Stimulated activated CD8-positive, alpha-beta memory T cell treated with anti-CD3 and anti-CD28 coated beads, Interleukin-15, amount 100 ng/mL, for 4 hours (primary cell): ENCODE measurements around the gene HRH3.

Experiments used
- DNase-seq, 2 donors: peaks; one replicate each; pipeline ENCODE4 v3.0.0-alpha.2; 2020; ENCODE audit warnings: low read depth in 2 of 2

The HRH3 gene

GRCh38 chr20:62175711-62176110 lies 44.4 kb downstream of the HRH3 start:
- no peak for DNase-seq

DNA sequence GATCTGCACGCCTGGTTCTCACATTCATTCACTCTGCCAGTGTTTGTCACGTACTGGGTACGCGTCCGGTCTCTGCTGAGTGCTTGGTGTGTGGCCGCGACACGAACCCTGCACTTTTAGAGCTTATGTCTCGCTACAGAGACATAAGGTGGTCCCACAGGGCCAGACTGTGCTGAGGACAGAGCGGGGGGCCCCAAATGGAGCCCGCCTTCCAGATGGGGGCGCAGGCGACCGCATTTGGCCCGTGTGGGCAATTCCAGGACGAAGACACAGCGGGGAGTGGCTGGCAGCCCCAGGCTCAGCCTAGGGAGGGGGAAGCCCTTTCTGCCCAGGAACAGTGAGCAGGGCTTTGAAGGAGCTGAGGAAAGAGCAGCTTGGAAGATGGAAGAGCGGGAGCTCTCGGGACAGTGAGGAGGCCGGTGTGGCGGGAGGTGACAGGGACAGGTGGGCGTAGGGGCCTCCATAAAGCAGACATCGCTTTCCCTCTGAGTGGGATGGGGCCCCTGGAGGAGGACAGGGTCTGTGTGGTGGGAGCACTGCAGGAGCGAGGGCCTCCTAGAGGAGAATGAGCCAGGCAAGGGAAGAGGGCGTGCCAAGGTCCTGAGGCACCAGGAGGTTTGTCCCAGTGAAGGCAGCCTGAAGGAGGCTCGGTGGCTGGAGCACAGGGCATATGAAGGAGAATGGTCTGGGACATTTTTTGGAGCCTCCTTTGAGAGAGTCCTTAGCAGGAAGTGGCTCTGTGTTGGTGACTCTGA lies 45.0 kb downstream of the HRH3 start:
- no peak for DNase-seq

- DNase-seq, result no peak
Observed at GRCh38 chr20:62174021-62174804, 45.9 kb downstream of the HRH3 start.

- no peak for DNase-seq
Observed at GRCh38 chr20:62172666-62173065, 47.4 kb downstream of the HRH3 start.

GRCh38 chr20:62171245-62171644 lies 48.8 kb downstream of the HRH3 start:
- DNase-seq, result no peak

DNA sequence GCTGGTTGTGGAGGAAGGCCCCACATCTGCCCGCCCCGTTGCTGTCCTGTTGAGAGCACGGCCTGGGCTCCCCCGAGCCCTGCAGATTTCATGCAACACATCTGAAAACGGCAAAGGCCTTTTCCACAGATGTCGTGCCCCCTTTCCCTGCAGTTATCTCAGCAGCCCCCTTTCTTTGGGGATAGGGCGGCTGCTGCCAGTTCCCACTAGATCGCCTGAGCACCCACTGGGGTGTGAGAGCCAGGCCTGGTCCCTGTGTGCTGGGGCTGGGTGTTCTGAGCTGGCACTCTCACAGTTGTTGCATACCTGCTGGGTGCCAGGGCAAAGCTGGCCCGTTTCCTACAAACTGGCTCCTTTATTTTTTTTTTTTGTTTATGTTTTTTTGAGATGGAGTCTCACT lies 49.5 kb downstream of the HRH3 start:
- DNase-seq, result no peak

DNA sequence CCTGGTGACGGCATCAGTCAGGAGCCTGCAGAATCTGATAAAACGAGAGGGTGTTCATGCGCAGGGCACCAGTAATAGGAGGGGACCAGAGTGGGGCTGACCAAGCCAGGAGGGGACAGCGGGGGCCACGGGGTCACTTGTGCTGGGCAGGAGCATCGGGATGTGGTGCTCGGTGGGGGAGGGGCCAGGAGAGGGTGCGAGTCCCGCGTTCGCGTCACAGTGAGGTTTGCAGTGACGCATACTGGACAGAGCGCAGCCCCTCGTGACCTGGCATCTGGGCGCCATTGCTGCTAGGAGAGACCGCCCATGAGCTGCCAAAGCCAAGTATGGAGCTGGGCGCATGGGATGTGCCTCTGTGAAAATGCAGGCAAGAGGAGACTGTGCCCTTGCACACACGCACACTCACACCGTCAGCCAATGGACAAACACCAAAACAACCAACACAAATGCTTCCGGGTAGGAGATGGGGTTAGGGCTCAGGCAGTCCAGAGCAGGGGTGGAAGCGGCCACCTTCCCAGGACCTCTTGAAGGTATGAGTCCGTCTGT lies 51.1 kb downstream of the HRH3 start:
- no peak for DNase-seq

GRCh38 chr20:62168061-62168460 lies 52.0 kb downstream of the HRH3 start:
- DNase-seq, result no peak

- no peak for DNase-seq
Observed at GRCh38 chr20:62167474-62167873, 52.6 kb downstream of the HRH3 start.

- DNase-seq, result no peak
Observed at GRCh38 chr20:62165762-62166399, 54.2 kb downstream of the HRH3 start.
